ENCODE results near the gene CD300C. TPM values are rescaled to one million over a fixed set of nuclear protein-coding genes. Genes with fewer than 3 reads are reported as not detected.

Gene CD300C
- total RNA-seq, 2 donors from 2014 or later: 0.35 to 1.1 TPM

- no peaks in the 10 kb centered on the region for H3K9me3 ChIP-seq
- no peaks in the 10 kb centered on the region for H3K36me3 ChIP-seq
- H3K4me3 ChIP-seq: no peak overlapping the region
- H3K27ac ChIP-seq: no peak overlapping the region
- intact Hi-C loops (cut with DNase I): no loop called here
- DNase-seq: no peak
- no peak overlapping the region for H3K9ac ChIP-seq (ENCODE audit: low read depth in 2 of 2, low read length in 2 of 2)
- no peak for TF ChIP-seq CTCF (IDR thresholded peaks at IDR 0.05)
- no peaks in the 10 kb centered on the region for H3K4me1 ChIP-seq
- no peaks in the 10 kb centered on the region for H3K27me3 ChIP-seq
These were observed 20.5 kb downstream of the CD300C start for GRCh38 chr17:74525465-74525725.

- Histone ChIP-seq H3K27ac (no peak overlapping the region), H3K27me3 (no peaks in the 10 kb centered on the region), H3K9me3 (no peaks in the 10 kb centered on the region), H3K9ac (ENCODE audit: low read depth in 2 of 2, low read length in 2 of 2) (no peak overlapping the region), H3K36me3 (no peaks in the 10 kb centered on the region), H3K4me3 (no peak overlapping the region), H3K4me1 (no peaks in the 10 kb centered on the region)
- intact Hi-C loops (cut with DNase I): no loop called here
- TF ChIP-seq CTCF (IDR thresholded peaks at IDR 0.05): no peak
- peak; percentile 13 for DNase-seq
These were observed 21.1 kb downstream of the CD300C start for GRCh38 chr17:74524653-74525464.

- H3K4me1 ChIP-seq: no peaks in the 10 kb centered on the region
- H3K9me3 ChIP-seq: no peaks in the 10 kb centered on the region
- H3K27me3 ChIP-seq: no peaks in the 10 kb centered on the region
- peak; percentile 4 for DNase-seq
- no peak overlapping the region for H3K9ac ChIP-seq (ENCODE audit: low read depth in 2 of 2, low read length in 2 of 2)
- no peak overlapping the region for H3K4me3 ChIP-seq
- H3K27ac ChIP-seq: no peak overlapping the region
- H3K36me3 ChIP-seq: no peaks in the 10 kb centered on the region
- intact Hi-C loops (cut with DNase I): no loop called here
- TF ChIP-seq CTCF (IDR thresholded peaks at IDR 0.05): no peak
These were observed 22.6 kb downstream of the CD300C start for GRCh38 chr17:74523308-74523707.

GRCh38 chr17:74522381-74523105, 23.4 kb downstream of the CD300C start:
- H3K36me3 ChIP-seq: no peaks in the 10 kb centered on the region
- H3K27ac ChIP-seq: no peak overlapping the region
- intact Hi-C loops (cut with DNase I): no loop called here
- H3K9me3 ChIP-seq: no peaks in the 10 kb centered on the region
- peak; percentile 14 for DNase-seq
- no peak overlapping the region for H3K4me3 ChIP-seq
- H3K27me3 ChIP-seq: no peaks in the 10 kb centered on the region
- no peak for TF ChIP-seq CTCF (IDR thresholded peaks at IDR 0.05)
- H3K4me1 ChIP-seq: no peaks in the 10 kb centered on the region
- H3K9ac ChIP-seq (ENCODE audit: low read depth in 2 of 2, low read length in 2 of 2): no peak overlapping the region

- intact Hi-C loops (cut with DNase I): no loop called here
- no peak for TF ChIP-seq CTCF (IDR thresholded peaks at IDR 0.05)
- H3K36me3 ChIP-seq: no peaks in the 10 kb centered on the region
- H3K4me1 ChIP-seq: no peaks in the 10 kb centered on the region
- no peak overlapping the region for H3K9ac ChIP-seq (ENCODE audit: low read depth in 2 of 2, low read length in 2 of 2)
- H3K27me3 ChIP-seq: no peaks in the 10 kb centered on the region
- H3K4me3 ChIP-seq: no peak overlapping the region
- DNase-seq: peak; percentile 18
- peak overlapping the region; percentile 37 for H3K27ac ChIP-seq
- H3K9me3 ChIP-seq: no peaks in the 10 kb centered on the region
These were observed 24.2 kb downstream of the CD300C start for GRCh38 chr17:74521701-74522201.
